HL-60 (cell line): ENCODE measurements around the gene ABCG1.

Source experiments
- DNase-seq, 2 experiments: peaks; one replicate each; pipeline ENCODE4 v3.0.0-alpha.2; 2010 to 2020; ENCODE audit warnings: low read depth in 1 of 2, low spot score in 1 of 2
- H3K27ac ChIP-seq: fragments of 250-450 bp; sonication (Bioruptor Pico); replicated peaks from 2 replicates; pipeline ENCODE4 v1.5.1; 2020; ENCODE audit warnings: mild to moderate bottlenecking, moderate library complexity
- H3K27me3 ChIP-seq: fragments of 250-450 bp; sonication (Bioruptor Pico); 2 replicates; pipeline ENCODE4 v1.5.1; 2021; ENCODE audit warnings: mild to moderate bottlenecking, moderate library complexity; ENCODE audit not compliant: insufficient read depth, poor library complexity, severe bottlenecking
- H3K4me3 ChIP-seq: replicated peaks from 2 replicates; pipeline ENCODE4 v1.5.1; 2011; ENCODE audit warnings: mild to moderate bottlenecking, control low read depth, low read length; ENCODE audit not compliant: insufficient read depth
- CTCF ChIP-seq: IDR thresholded peaks from one replicate; pipeline ENCODE4 v1.5.1; 2011; ENCODE audit warnings: low read length, control low read depth, inconsistent platforms; ENCODE audit not compliant: insufficient read depth
- GABPA ChIP-seq: IDR thresholded peaks from 2 replicates; pipeline ENCODE4 v1.6.1; 2012; ENCODE audit warnings: low read depth
- POLR2AphosphoS5 ChIP-seq: IDR thresholded peaks from 2 replicates; pipeline ENCODE4 v1.6.1; 2012; ENCODE audit warnings: low read depth
- REST ChIP-seq: IDR thresholded peaks from 2 replicates; pipeline ENCODE4 v1.6.1; 2012; ENCODE audit warnings: low read depth; ENCODE audit not compliant: insufficient replicate concordance
- SPI1 ChIP-seq: IDR thresholded peaks from 2 replicates; pipeline ENCODE4 v1.6.1; 2012; ENCODE audit warnings: low read depth, mild to moderate bottlenecking, borderline replicate concordance

The ABCG1 gene

GRCh38 chr21:42253466-42253865, 34.5 kb downstream of the ABCG1 start:
- H3K4me3 ChIP-seq, result no peak overlapping the region
- TF ChIP-seq GABPA (no peak), SPI1 (no peak), REST (no peak), POLR2AphosphoS5 (no peak), CTCF (no peak)
- DNase-seq, result no peak
- H3K27me3 ChIP-seq, result no peaks in the 10 kb centered on the region
- H3K27ac ChIP-seq, result no peak overlapping the region

GRCh38 chr21:42254083-42254482, 35.1 kb downstream of the ABCG1 start:
- no peak for TF ChIP-seq REST
- no peak for TF ChIP-seq SPI1
- no peak for TF ChIP-seq GABPA
- no peak for TF ChIP-seq CTCF
- no peak for TF ChIP-seq POLR2AphosphoS5
- no peak for DNase-seq
- no peak overlapping the region for H3K4me3 ChIP-seq
- H3K27ac ChIP-seq, result no peak overlapping the region
- no peaks in the 10 kb centered on the region for H3K27me3 ChIP-seq

- H3K27ac ChIP-seq, result no peak overlapping the region
- DNase-seq, result no peak
- H3K27me3 ChIP-seq, result no peaks in the 10 kb centered on the region
- H3K4me3 ChIP-seq, result no peak overlapping the region
- TF ChIP-seq SPI1 (no peak), REST (no peak), GABPA (no peak), CTCF (no peak), POLR2AphosphoS5 (no peak)
Measured at GRCh38 chr21:42254651-42255601, 36.0 kb downstream of the ABCG1 start.
